Prostate gland (tissue), 2 donors: ENCODE results near the gene TTYH3. TPM values are rescaled to one million over a fixed set of nuclear protein-coding genes. Genes with fewer than 3 reads are reported as not detected.

Experiments
- DNase-seq: peaks from one replicate; pipeline ENCODE4 v3.0.0-alpha.2; 2019; ENCODE audit warnings: low spot score
- H3K27ac ChIP-seq, 2 donors: fragments of 200-600 bp; sonication (generic); 2 replicates each; pipeline ENCODE4 v1.5.1; 2017 to 2019
- H3K27me3 ChIP-seq: fragments of 200-600 bp; sonication (generic); replicated peaks from 2 replicates; pipeline ENCODE4 v1.5.1; 2019; ENCODE audit not compliant: insufficient read depth
- H3K36me3 ChIP-seq, 2 donors: fragments of 200-600 bp; sonication (generic); 1 replicate in 1 of 2; 2 replicates in 1 of 2; pipeline versions ENCODE4 v1.5.1 to v1.8.1; 2017 to 2019
- H3K4me1 ChIP-seq: fragments of 200-600 bp; sonication (generic); replicated peaks from 2 replicates; pipeline ENCODE4 v1.5.1; 2019
- H3K4me3 ChIP-seq, 2 donors: fragments of 200-600 bp; sonication (generic); 2 replicates each; pipeline ENCODE4 v1.5.1; 2017 to 2019
- H3K9me3 ChIP-seq: fragments of 200-600 bp; sonication (generic); 2 replicates; pipeline ENCODE4 v1.5.1; 2017
- POLR2A ChIP-seq: fragments of 450-650 bp; IDR thresholded peaks from one replicate; pipeline ENCODE4 v1.6.1; 2016; ENCODE audit warnings: antibody characterized with exemption, mild to moderate bottlenecking
- POLR2AphosphoS5 ChIP-seq: sonication (generic); formaldehyde crosslinking; IDR thresholded peaks from one replicate; pipeline ENCODE4 v1.6.1; 2017; ENCODE audit warnings: antibody characterized with exemption
- WGBS: methylation state at CpG from one replicate; pipeline ENCODE4 v1.1.5; 2018; 5-methylcytosine and 5-hydroxymethylcytosine counted together
- intact Hi-C: fragments of 100-400 bp; cut with DNase I; formaldehyde crosslinking; loops from one replicate; pipeline ENCODE4 v1.14.2; 2022
- total RNA-seq, 2 donors: library from RNA; depleted of rRNA; stranded (reverse); fragments of >200 nt; gene quantifications; one replicate each; pipeline ENCODE4 v1.1.0, GENCODE V29; 2016
- TF ChIP-seq, protein P1 (sequence below), 4 experiments: fragments of 200-600 bp in 2 of 4; fragments of 450-650 bp in 2 of 4; sonication (generic) in 2 of 4; IDR thresholded peaks; 1 replicate in 3 of 4; 2 replicates in 1 of 4; pipeline ENCODE4 v1.5.1; 2016 to 2019; ENCODE audit warnings: antibody characterized with exemption in 4 of 4, mild to moderate bottlenecking in 2 of 4, moderate library complexity in 2 of 4

TTYH3 gene
- total RNA-seq, 2 donors from 2014 or later, result 30.1 to 76.2 TPM

DNA sequence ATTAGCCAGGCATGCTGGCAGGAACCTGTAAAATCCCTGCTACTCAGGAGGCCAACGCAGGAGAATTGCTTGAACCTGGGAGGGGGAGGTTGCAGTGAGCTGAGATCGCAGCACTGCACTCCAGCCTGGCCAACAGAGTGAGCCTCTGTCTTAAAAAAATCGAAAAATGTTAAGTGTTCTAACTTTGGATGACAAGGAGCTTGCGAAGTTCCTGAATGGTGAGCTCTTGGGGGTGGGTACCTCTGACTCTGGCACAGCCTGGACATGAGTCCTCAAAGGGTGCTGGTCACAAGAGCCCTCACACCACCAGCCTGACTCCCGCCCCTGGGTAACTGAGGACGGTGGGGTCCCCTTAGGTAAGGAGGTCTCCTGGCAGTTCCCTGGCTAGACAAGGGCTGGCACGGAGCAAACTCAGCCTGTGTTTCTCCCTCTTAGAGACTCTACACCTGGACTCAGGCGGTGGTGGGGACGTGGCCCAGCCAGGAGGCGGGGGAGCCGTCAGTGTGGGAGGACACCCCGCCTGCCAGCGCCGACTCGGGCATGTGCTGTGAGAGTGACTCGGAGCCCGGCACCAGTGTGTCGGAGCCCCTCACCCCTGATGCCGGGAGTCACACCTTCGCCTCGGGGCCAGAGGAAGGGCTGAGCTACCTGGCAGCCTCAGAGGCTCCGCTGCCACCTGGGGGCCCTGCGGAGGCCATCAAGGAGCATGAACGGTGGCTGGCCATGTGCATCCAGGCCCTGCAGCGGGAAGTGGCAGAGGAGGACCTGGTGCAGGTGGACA lies 80.3 kb downstream of the TTYH3 start:
- Histone ChIP-seq H3K9me3 (no peaks in the 10 kb centered on the region), H3K4me1 (peaks cover 5% of the 10 kb centered on the region), H3K27me3 (no peaks in the 10 kb centered on the region), H3K27ac (no peak overlapping the region), H3K4me3 (no peak overlapping the region), H3K36me3 (no peaks in the 10 kb centered on the region)
- intact Hi-C loops, result no loop called here
- 93% methylated on average over 24 of the region's 25 CpGs for WGBS
- no peak for DNase-seq
- TF ChIP-seq POLR2A (no peak), POLR2AphosphoS5 (no peak)
- TF ChIP-seq, protein P1, sequence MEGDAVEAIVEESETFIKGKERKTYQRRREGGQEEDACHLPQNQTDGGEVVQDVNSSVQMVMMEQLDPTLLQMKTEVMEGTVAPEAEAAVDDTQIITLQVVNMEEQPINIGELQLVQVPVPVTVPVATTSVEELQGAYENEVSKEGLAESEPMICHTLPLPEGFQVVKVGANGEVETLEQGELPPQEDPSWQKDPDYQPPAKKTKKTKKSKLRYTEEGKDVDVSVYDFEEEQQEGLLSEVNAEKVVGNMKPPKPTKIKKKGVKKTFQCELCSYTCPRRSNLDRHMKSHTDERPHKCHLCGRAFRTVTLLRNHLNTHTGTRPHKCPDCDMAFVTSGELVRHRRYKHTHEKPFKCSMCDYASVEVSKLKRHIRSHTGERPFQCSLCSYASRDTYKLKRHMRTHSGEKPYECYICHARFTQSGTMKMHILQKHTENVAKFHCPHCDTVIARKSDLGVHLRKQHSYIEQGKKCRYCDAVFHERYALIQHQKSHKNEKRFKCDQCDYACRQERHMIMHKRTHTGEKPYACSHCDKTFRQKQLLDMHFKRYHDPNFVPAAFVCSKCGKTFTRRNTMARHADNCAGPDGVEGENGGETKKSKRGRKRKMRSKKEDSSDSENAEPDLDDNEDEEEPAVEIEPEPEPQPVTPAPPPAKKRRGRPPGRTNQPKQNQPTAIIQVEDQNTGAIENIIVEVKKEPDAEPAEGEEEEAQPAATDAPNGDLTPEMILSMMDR (IDR thresholded peaks at IDR 0.05), result no peak

DNA sequence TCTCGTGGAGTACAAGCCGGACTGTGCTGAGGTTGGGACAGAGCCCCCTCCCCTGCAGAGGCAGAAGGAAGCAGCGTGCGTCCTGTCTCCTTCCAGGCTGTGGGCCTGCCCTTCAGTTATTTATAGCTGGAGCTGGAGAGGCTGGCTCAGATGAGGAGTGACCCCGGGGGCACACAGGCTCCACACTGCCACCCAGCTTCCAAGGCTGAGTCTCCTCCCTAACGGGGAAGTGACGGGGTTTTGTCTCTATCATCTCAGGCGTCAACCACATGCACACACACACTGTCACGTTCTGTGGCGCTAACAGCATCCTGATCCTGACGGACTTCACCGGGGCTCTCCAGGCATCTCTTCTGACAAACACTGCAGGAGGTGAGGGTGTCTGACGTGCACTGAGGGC lies 81.6 kb downstream of the TTYH3 start:
- H3K4me1 ChIP-seq, result peaks cover 8% of the 10 kb centered on the region
- TF ChIP-seq POLR2AphosphoS5 (no peak), POLR2A (no peak)
- TF ChIP-seq, protein P1 (IDR thresholded peaks at IDR 0.05), result no peak
- intact Hi-C loops, result no loop called here
- no peak overlapping the region for H3K27ac ChIP-seq
- no peak overlapping the region for H3K4me3 ChIP-seq
- 75% methylated on average over 13 of the region's 13 CpGs for WGBS
- no peaks in the 10 kb centered on the region for H3K27me3 ChIP-seq
- DNase-seq, result no peak
- no peaks in the 10 kb centered on the region for H3K9me3 ChIP-seq
- no peaks in the 10 kb centered on the region for H3K36me3 ChIP-seq

DNA sequence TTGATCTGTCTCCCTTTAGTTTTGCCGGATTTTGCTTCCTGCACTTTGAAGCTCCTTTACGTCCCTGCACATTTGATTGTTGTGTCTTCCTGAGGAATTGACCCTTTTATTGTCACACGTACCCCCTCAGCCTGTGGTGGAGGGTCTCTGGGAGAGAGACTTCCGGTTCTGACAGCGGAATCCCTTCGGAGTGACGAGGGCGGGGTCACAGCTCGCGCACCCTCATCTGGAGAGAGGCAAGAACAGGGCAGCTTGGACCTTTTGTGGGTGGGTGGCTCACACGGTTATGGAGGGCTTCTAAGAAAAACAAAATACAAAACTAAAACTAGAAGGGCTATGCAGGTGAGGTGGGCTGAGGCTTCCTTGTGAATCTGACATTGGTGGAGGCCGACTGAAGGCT lies 82.2 kb downstream of the TTYH3 start:
- H3K27me3 ChIP-seq, result no peaks in the 10 kb centered on the region
- H3K4me1 ChIP-seq, result peaks cover 8% of the 10 kb centered on the region
- no peak overlapping the region for H3K4me3 ChIP-seq
- 91% methylated on average over 12 of the region's 12 CpGs for WGBS
- H3K27ac ChIP-seq, result no peak overlapping the region
- TF ChIP-seq POLR2A, result no peak
- no peak for TF ChIP-seq POLR2AphosphoS5
- TF ChIP-seq, protein P1 (IDR thresholded peaks at IDR 0.05), result no peak
- DNase-seq, result no peak
- H3K9me3 ChIP-seq, result no peaks in the 10 kb centered on the region
- no peaks in the 10 kb centered on the region for H3K36me3 ChIP-seq
- intact Hi-C loops, result no loop called here

Other genes starting within 250 kb of the TTYH3 start
- 10 to 100 TPM; 22.4 to 36.1 TPM for gene CHST12, start 228.4 kb upstream of the TTYH3 start, total RNA-seq
- gene GRIFIN, start 155.6 kb upstream of the TTYH3 start, total RNA-seq, result not detected
- 10 to 100 TPM; 45.6 to 51.7 TPM for gene LFNG, start 112.2 kb upstream of the TTYH3 start, total RNA-seq
- gene BRAT1, start 76.5 kb upstream of the TTYH3 start, total RNA-seq, result 100 to 1,000 TPM in 1 of 2 donors, 10 to 100 TPM in 1; 83.9 to 113 TPM
- 10 to 100 TPM; 20.2 to 41.9 TPM for gene IQCE, start 73.0 kb upstream of the TTYH3 start, total RNA-seq
- under 1 TPM in 1 of 2 donors, not detected in 1; 0.62 TPM for gene AMZ1, start 56.2 kb downstream of the TTYH3 start, total RNA-seq
- 100 to 1,000 TPM in 1 of 2 donors, 10 to 100 TPM in 1; 22.6 to 102 TPM for gene GNA12, start 212.3 kb downstream of the TTYH3 start, total RNA-seq